Smooth muscle cell (in vitro differentiated cells): ENCODE data around the gene CAMKMT. TPM values are rescaled to one million over a fixed set of nuclear protein-coding genes. Genes with fewer than 3 reads are reported as not detected.
A peak's percentile ranks its signal among the peaks of the same experiment; 100 is the strongest.

Experiments
- DNase-seq: peaks from one replicate; lab custom pipeline; 2025; ENCODE audit not compliant: unreplicated experiment; lab: John Stamatoyannopoulos, UW
- H2AFZ ChIP-seq: fragments of 200-600 bp; sonication (generic); 2 replicates; pipeline ENCODE4 v1.6.0; 2016; ENCODE audit warnings: antibody characterized with exemption, low read depth, mild to moderate bottlenecking
- H3F3A ChIP-seq: fragments of 200-600 bp; sonication (generic); 2 replicates; pipeline ENCODE4 v1.6.0; 2017; ENCODE audit warnings: antibody characterized with exemption, low read depth
- H3K27ac ChIP-seq: fragments of 200-600 bp; sonication (generic); 2 replicates; pipeline ENCODE4 v1.5.1; 2016; ENCODE audit warnings: low read depth, mild to moderate bottlenecking
- H3K27me3 ChIP-seq: fragments of 200-600 bp; sonication (generic); 2 replicates; pipeline ENCODE4 v1.6.1; 2016; ENCODE audit warnings: low read depth, mild to moderate bottlenecking
- H3K36me3 ChIP-seq: fragments of 200-600 bp; sonication (generic); 2 replicates; pipeline ENCODE4 v1.5.1; 2016; ENCODE audit warnings: low read depth
- H3K4me1 ChIP-seq: fragments of 200-600 bp; sonication (generic); 2 replicates; pipeline ENCODE4 v1.5.1; 2016; ENCODE audit warnings: low read depth
- H3K4me2 ChIP-seq: fragments of 200-600 bp; sonication (generic); 2 replicates; pipeline ENCODE4 v1.6.0; 2016; ENCODE audit warnings: mild to moderate bottlenecking
- H3K4me3 ChIP-seq: fragments of 200-600 bp; sonication (generic); 2 replicates; pipeline ENCODE4 v1.5.1; 2016; ENCODE audit warnings: mild to moderate bottlenecking
- H3K79me2 ChIP-seq: fragments of 200-600 bp; sonication (generic); 2 replicates; pipeline ENCODE4 v1.6.0; 2016; ENCODE audit warnings: low read depth, mild to moderate bottlenecking
- H3K9ac ChIP-seq: fragments of 200-600 bp; sonication (generic); 2 replicates; pipeline ENCODE4 v1.6.0; 2016; ENCODE audit warnings: low read depth
- H3K9me3 ChIP-seq: fragments of 200-600 bp; sonication (generic); replicated peaks from 2 replicates; pipeline ENCODE4 v1.5.1; 2016; ENCODE audit warnings: low read depth
- H4K20me1 ChIP-seq: fragments of 200-600 bp; sonication (generic); 2 replicates; pipeline ENCODE4 v1.6.0; 2016; ENCODE audit warnings: low read depth
- WGBS: methylation state at CpG from one replicate; pipeline ENCODE4 v1.1.7; 2016; ENCODE audit warnings: low lambda C conversion rate; 5-methylcytosine and 5-hydroxymethylcytosine counted together
- polyA plus RNA-seq: library from polyadenylated mRNA; unstranded; fragments of >200 nt; fragmentation: Nextera tagmentation; extraction: Ambion mirVana; gene quantifications from 2 replicates; pipeline ENCODE4 v1.2.1, GENCODE V29; 2016
- total RNA-seq: library from RNA; depleted of rRNA; stranded (reverse); fragments of >200 nt; gene quantifications from 2 replicates; pipeline ENCODE4 v1.2.3, GENCODE V29; 2014
- TF ChIP-seq, protein P1 (sequence below): fragments of 200-600 bp; sonication (generic); IDR thresholded peaks from 2 replicates; pipeline ENCODE4 v1.5.1; 2017; ENCODE audit warnings: borderline replicate concordance, mild to moderate bottlenecking, antibody characterized with exemption; ENCODE audit not compliant: insufficient read depth, poor library complexity, severe bottlenecking

Gene CAMKMT
- total RNA-seq (4.2 and 7.6 TPM in 2 replicates), polyA plus RNA-seq (7.2 and 9.1 TPM in 2 replicates)

DNA sequence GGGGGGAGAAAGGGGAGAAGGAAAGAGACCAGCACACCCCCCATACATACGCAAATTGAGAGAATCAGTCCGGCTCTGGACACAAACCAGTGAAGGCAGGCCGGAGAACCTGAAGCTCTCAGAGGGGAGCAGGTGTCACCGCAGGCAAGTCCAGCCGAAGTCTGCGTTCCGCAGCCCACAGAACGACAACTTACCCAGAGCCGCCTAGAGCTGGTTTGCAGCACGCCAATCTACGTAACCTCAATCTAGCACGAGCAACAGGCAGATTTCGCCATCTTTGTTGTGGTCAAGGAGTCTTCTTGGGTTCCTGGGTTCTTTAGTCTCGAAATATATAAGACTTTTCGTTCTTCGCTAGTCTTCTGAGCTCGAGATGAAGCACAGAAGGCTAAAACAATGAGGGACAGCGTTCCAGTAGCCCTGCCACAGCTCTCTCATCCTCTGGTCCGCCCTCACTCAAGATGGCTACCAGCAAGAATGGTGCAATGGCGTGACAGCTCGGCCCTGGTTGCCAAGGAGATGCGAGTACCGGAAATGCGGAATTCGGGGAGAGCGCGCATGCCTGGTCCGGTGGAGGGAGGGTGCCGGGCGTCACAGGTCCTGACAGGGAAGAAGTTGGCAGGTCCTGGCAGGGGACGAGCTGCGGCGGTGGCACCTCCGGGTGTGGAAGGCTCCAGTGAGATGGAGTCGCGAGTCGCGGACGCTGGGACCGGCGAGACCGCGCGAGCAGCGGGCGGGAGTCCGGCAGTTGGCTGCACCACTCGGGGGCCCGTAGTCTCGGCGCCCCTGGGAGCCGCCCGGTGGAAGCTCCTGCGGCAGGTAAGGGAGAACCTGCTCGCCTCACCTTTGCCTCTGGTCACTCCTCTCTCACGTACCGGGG is at the start of gene CAMKMT, which contains the start of gene PREPL:
CAMKMT (plus strand) TSS at position 618 of the 877 bp plus-strand sequence.
PREPL (minus strand) TSS at position 165 of the 877 bp plus-strand sequence. CDS start 15,152 bp downstream, outside the sequence.
- Histone ChIP-seq H3K4me3 (peak within 1 kb of the TSS; percentile 73), H3K4me1 (peaks cover 9% of the 10 kb centered on the region), H3F3A (no peaks in the 10 kb centered on the region), H3K36me3 (no peaks in the 10 kb centered on the region), H3K27me3 (no peaks in the 10 kb centered on the region), H3K4me2 (peak within 1 kb of the TSS; percentile 92), H3K9me3 (no peaks in the 10 kb centered on the region), H3K79me2 (peaks cover 46% of the 10 kb centered on the region), H4K20me1 (peaks cover 11% of the 10 kb centered on the region), H3K9ac (peak within 1 kb of the TSS; percentile 99), H3K27ac (peak within 1 kb of the TSS; percentile 99), H2AFZ (peak within 1 kb of the TSS; percentile 96)
- TF ChIP-seq, protein P1, sequence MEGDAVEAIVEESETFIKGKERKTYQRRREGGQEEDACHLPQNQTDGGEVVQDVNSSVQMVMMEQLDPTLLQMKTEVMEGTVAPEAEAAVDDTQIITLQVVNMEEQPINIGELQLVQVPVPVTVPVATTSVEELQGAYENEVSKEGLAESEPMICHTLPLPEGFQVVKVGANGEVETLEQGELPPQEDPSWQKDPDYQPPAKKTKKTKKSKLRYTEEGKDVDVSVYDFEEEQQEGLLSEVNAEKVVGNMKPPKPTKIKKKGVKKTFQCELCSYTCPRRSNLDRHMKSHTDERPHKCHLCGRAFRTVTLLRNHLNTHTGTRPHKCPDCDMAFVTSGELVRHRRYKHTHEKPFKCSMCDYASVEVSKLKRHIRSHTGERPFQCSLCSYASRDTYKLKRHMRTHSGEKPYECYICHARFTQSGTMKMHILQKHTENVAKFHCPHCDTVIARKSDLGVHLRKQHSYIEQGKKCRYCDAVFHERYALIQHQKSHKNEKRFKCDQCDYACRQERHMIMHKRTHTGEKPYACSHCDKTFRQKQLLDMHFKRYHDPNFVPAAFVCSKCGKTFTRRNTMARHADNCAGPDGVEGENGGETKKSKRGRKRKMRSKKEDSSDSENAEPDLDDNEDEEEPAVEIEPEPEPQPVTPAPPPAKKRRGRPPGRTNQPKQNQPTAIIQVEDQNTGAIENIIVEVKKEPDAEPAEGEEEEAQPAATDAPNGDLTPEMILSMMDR, result no peak
- DNase-seq, result peak; percentile 92
- under 1% methylated on average over 57 of the region's 57 CpGs for WGBS

DNA sequence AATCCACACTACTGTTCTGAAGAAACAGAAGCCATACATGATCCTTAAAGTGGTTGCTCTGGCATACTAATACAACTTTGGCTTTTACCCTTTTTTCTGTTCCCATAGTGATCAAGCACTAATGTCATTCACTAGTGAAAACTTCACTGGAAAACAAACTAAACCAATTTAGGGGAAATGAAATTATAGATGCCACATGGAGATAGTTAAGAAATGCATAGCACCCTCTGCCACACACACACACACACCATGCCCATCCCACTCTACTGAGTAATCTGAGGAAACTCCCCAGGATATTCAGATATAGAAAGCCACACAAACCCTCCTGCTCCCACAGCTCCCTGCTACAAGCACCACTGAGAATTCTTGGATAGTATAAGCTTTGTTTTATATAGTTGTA is 47.4 kb upstream of the CAMKMT start:
- Histone ChIP-seq H3K4me3 (no peak overlapping the region), H3F3A (no peaks in the 10 kb centered on the region), H3K27ac (no peak overlapping the region), H3K79me2 (no peaks in the 10 kb centered on the region), H3K9me3 (no peaks in the 10 kb centered on the region), H3K4me1 (no peaks in the 10 kb centered on the region), H2AFZ (no peak overlapping the region), H3K9ac (no peak overlapping the region), H4K20me1 (no peaks in the 10 kb centered on the region), H3K27me3 (no peaks in the 10 kb centered on the region), H3K4me2 (no peak overlapping the region), H3K36me3 (peaks cover 11% of the 10 kb centered on the region)
- TF ChIP-seq, protein P1, result no peak
- DNase-seq, result no peak

DNA sequence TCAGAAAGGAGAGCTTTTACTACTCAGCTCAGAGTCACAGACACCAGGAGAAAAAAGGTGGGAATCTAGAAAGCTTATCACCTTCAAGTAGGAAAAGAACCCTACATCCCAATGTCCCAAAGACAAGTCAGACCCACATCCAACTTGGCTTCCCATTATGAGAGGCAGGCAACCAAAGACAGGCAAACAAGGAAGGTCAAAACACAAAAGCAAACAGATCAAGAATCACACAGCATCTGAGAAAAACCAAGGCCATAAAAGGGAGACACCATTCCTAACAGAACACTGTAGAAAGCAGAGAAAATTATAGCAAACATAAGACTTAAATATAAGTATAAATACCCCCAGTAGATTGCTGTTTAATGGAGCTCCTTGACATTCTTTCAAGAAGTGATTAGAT is 45.8 kb upstream of the CAMKMT start:
- no peaks in the 10 kb centered on the region for H3K9me3 ChIP-seq
- H3F3A ChIP-seq, result no peaks in the 10 kb centered on the region
- no peaks in the 10 kb centered on the region for H3K4me1 ChIP-seq
- H2AFZ ChIP-seq, result no peak overlapping the region
- TF ChIP-seq, protein P1, result no peak
- no peak overlapping the region for H3K4me2 ChIP-seq
- no peaks in the 10 kb centered on the region for H3K79me2 ChIP-seq
- peaks cover 22% of the 10 kb centered on the region for H3K36me3 ChIP-seq
- H4K20me1 ChIP-seq, result no peaks in the 10 kb centered on the region
- H3K27me3 ChIP-seq, result no peaks in the 10 kb centered on the region
- no peak overlapping the region for H3K9ac ChIP-seq
- no peak overlapping the region for H3K27ac ChIP-seq
- DNase-seq, result no peak
- H3K4me3 ChIP-seq, result no peak overlapping the region
